Osteoblast (primary cell): ENCODE data around the gene NGEF. TPM values are rescaled to one million over a fixed set of nuclear protein-coding genes. Genes with fewer than 3 reads are reported as not detected.

ENCODE experiments used
- DNase-seq: peaks from one replicate; pipeline ENCODE4 v3.0.0; 2011; ENCODE audit warnings: low spot score, mixed read lengths; ENCODE audit not compliant: insufficient read length; ENCODE audit errors: missing footprints
- H2AFZ ChIP-seq: 2 replicates; pipeline ENCODE4 v1.6.0; 2011; ENCODE audit warnings: mild to moderate bottlenecking, low read length
- H3K27ac ChIP-seq: 2 replicates; pipeline ENCODE4 v1.5.1; 2011; ENCODE audit warnings: mild to moderate bottlenecking, low read depth, low read length, moderate library complexity
- H3K27me3 ChIP-seq: 2 replicates; pipeline ENCODE4 v1.6.0; 2012; ENCODE audit warnings: mild to moderate bottlenecking, control low read depth, inconsistent platforms, low read length, moderate library complexity; ENCODE audit not compliant: insufficient read depth
- H3K36me3 ChIP-seq: 2 replicates; pipeline ENCODE4 v1.5.1; 2011; ENCODE audit warnings: mild to moderate bottlenecking, low read length, control low read depth, moderate library complexity; ENCODE audit not compliant: insufficient read depth
- H3K4me1 ChIP-seq: 2 replicates; pipeline ENCODE4 v1.5.1; 2011; ENCODE audit warnings: mild to moderate bottlenecking, low read length, control low read depth, moderate library complexity; ENCODE audit not compliant: insufficient read depth
- H3K4me2 ChIP-seq: 2 replicates; pipeline ENCODE4 v1.6.0; 2011; ENCODE audit warnings: mild to moderate bottlenecking, low read length; ENCODE audit not compliant: insufficient read depth
- H3K4me3 ChIP-seq: fragments of 200-600 bp; sonication (generic); 3 replicates; pipeline ENCODE4 v1.5.1; 2012; ENCODE audit warnings: mild to moderate bottlenecking, low read length, inconsistent platforms; ENCODE audit not compliant: insufficient read depth
- H3K79me2 ChIP-seq: 2 replicates; pipeline ENCODE4 v1.6.0; 2012; ENCODE audit warnings: mild to moderate bottlenecking, low read length, control low read depth, inconsistent platforms; ENCODE audit not compliant: insufficient read depth
- H3K9me3 ChIP-seq: 2 replicates; pipeline ENCODE4 v1.5.1; 2011; ENCODE audit warnings: low read depth, low read length, control low read depth
- H4K20me1 ChIP-seq: 2 replicates; pipeline ENCODE4 v1.6.0; 2012; ENCODE audit warnings: mild to moderate bottlenecking, low read length, control low read depth; ENCODE audit not compliant: insufficient read depth
- total RNA-seq: library from RNA; depleted of rRNA; stranded (reverse); fragments of >200 nt; gene quantifications from 2 replicates; pipeline ENCODE4 v1.2.3, GENCODE V29; 2012
- TF ChIP-seq, protein P1 (sequence below): IDR thresholded peaks from 2 replicates; pipeline ENCODE4 v1.5.1; 2011; ENCODE audit warnings: mild to moderate bottlenecking, low read depth, low read length, moderate library complexity; ENCODE audit errors: extremely low read depth

The NGEF gene
- total RNA-seq, 1 donor: not detected

GRCh38 chr2:232999354-232999753 is 13.7 kb downstream of the NGEF start:
- H3K36me3 ChIP-seq: no peaks in the 10 kb centered on the region
- no peaks in the 10 kb centered on the region for H3K4me1 ChIP-seq
- H3K4me3 ChIP-seq: no peak overlapping the region
- H4K20me1 ChIP-seq: no peaks in the 10 kb centered on the region
- no peaks in the 10 kb centered on the region for H3K9me3 ChIP-seq
- no peak overlapping the region for H2AFZ ChIP-seq
- no peak for DNase-seq
- TF ChIP-seq, protein P1, sequence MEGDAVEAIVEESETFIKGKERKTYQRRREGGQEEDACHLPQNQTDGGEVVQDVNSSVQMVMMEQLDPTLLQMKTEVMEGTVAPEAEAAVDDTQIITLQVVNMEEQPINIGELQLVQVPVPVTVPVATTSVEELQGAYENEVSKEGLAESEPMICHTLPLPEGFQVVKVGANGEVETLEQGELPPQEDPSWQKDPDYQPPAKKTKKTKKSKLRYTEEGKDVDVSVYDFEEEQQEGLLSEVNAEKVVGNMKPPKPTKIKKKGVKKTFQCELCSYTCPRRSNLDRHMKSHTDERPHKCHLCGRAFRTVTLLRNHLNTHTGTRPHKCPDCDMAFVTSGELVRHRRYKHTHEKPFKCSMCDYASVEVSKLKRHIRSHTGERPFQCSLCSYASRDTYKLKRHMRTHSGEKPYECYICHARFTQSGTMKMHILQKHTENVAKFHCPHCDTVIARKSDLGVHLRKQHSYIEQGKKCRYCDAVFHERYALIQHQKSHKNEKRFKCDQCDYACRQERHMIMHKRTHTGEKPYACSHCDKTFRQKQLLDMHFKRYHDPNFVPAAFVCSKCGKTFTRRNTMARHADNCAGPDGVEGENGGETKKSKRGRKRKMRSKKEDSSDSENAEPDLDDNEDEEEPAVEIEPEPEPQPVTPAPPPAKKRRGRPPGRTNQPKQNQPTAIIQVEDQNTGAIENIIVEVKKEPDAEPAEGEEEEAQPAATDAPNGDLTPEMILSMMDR: no peak
- no peak overlapping the region for H3K27ac ChIP-seq
- no peak overlapping the region for H3K4me2 ChIP-seq
- no peaks in the 10 kb centered on the region for H3K79me2 ChIP-seq
- no peaks in the 10 kb centered on the region for H3K27me3 ChIP-seq

- H3K27ac ChIP-seq: no peak overlapping the region
- no peaks in the 10 kb centered on the region for H3K9me3 ChIP-seq
- no peaks in the 10 kb centered on the region for H3K36me3 ChIP-seq
- no peak for DNase-seq
- no peak overlapping the region for H3K4me3 ChIP-seq
- H3K79me2 ChIP-seq: no peaks in the 10 kb centered on the region
- H3K4me2 ChIP-seq: no peak overlapping the region
- no peaks in the 10 kb centered on the region for H3K4me1 ChIP-seq
- no peak overlapping the region for H2AFZ ChIP-seq
- TF ChIP-seq, protein P1: no peak
- no peaks in the 10 kb centered on the region for H4K20me1 ChIP-seq
- H3K27me3 ChIP-seq: no peaks in the 10 kb centered on the region
Measured at GRCh38 chr2:232998666-232998985, 14.4 kb downstream of the NGEF start.

GRCh38 chr2:232997749-232998665 is 15.0 kb downstream of the NGEF start:
- DNase-seq: no peak
- Histone ChIP-seq H3K4me2 (no peak overlapping the region), H2AFZ (no peak overlapping the region), H3K27me3 (no peaks in the 10 kb centered on the region), H3K27ac (no peak overlapping the region), H3K4me3 (no peak overlapping the region), H4K20me1 (no peaks in the 10 kb centered on the region), H3K4me1 (no peaks in the 10 kb centered on the region), H3K9me3 (no peaks in the 10 kb centered on the region), H3K79me2 (no peaks in the 10 kb centered on the region), H3K36me3 (no peaks in the 10 kb centered on the region)
- TF ChIP-seq, protein P1: no peak

DNA sequence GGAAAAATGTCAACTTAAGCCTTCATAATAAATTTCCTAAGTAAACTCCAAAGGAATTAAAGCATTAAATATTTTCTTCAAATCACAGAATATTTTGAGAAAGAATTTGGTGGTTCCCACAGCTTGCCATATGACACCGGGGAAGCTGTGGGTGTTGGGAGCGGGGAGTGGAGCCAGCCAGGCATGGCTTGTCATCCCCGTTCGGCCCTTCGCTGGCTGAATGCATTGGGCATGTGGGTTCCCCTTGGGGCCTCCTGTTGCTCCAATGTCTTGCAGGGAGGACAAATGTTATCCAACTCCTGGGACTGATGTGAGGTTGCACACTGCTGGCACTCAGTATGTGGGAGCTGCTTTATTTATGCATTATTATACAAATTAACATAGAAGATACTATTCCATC is 18.6 kb downstream of the NGEF start:
- TF ChIP-seq, protein P1: no peak
- H2AFZ ChIP-seq: no peak overlapping the region
- no peak for DNase-seq

More for the DNA sequence above, 18.6 kb downstream of the NGEF start:
- Histone ChIP-seq H3K36me3 (no peaks in the 10 kb centered on the region), H3K4me2 (no peak overlapping the region), H3K4me1 (no peaks in the 10 kb centered on the region), H3K9me3 (no peaks in the 10 kb centered on the region), H3K27me3 (no peaks in the 10 kb centered on the region), H3K79me2 (no peaks in the 10 kb centered on the region), H3K4me3 (no peak overlapping the region), H4K20me1 (no peaks in the 10 kb centered on the region), H3K27ac (no peak overlapping the region)
